HUES6 (cell line): ENCODE measurements around the gene TRPV4.
A peak's percentile ranks its signal among the peaks of the same experiment; 100 is the strongest.
"Not testable (repeated sequence)": the region's sequence is repeated elsewhere in the genome, so short reads cannot be mapped to it uniquely, and the experiment has no call there.

Source experiments
- H3K27ac ChIP-seq: 2 replicates; pipeline ENCODE4 v1.7.0; 2013; ENCODE audit warnings: low read depth, mild to moderate bottlenecking, low read length, inconsistent platforms
- H3K27me3 ChIP-seq: 2 replicates; pipeline ENCODE4 v1.6.1; 2013; ENCODE audit warnings: low read length; ENCODE audit not compliant: control insufficient read depth, insufficient read depth
- H3K36me3 ChIP-seq: 2 replicates; pipeline ENCODE4 v1.6.1; 2013; ENCODE audit warnings: low read length; ENCODE audit not compliant: control insufficient read depth, insufficient read depth
- H3K4me1 ChIP-seq: 2 replicates; pipeline ENCODE4 v1.6.1; 2013; ENCODE audit warnings: low read length; ENCODE audit not compliant: control insufficient read depth, insufficient read depth
- H3K4me3 ChIP-seq: 2 replicates; pipeline ENCODE4 v1.5.1; 2013; ENCODE audit warnings: low read depth, low read length
- H3K9ac ChIP-seq: one replicate; pipeline ENCODE4 v1.6.1; 2013; ENCODE audit warnings: mild to moderate bottlenecking, low read length
- H3K9me3 ChIP-seq: 2 replicates; pipeline ENCODE4 v1.6.1; 2013; ENCODE audit warnings: low read depth, low read length; ENCODE audit not compliant: control insufficient read depth, insufficient read depth

The TRPV4 gene

GRCh38 chr12:109857715-109858114 is 24.5 kb upstream of the TRPV4 start:
- H3K27ac ChIP-seq: no peak overlapping the region
- no peak overlapping the region for H3K4me3 ChIP-seq
- no peak overlapping the region for H3K9ac ChIP-seq
- no peaks in the 10 kb centered on the region for H3K4me1 ChIP-seq
- peaks cover 43% of the 10 kb centered on the region for H3K36me3 ChIP-seq
- no peaks in the 10 kb centered on the region for H3K9me3 ChIP-seq
- H3K27me3 ChIP-seq: no peaks in the 10 kb centered on the region

- H3K27ac ChIP-seq: no peak overlapping the region
These were observed 22.2 kb upstream of the TRPV4 start for GRCh38 chr12:109855377-109855776.

GRCh38 chr12:109850518-109850917 is 17.3 kb upstream of the TRPV4 start:
- not testable (repeated sequence) for H3K9me3 ChIP-seq, H3K4me1 ChIP-seq, H3K27ac ChIP-seq, H3K27me3 ChIP-seq, H3K4me3 ChIP-seq, H3K9ac ChIP-seq
- peaks cover 21% of the 10 kb centered on the region for H3K36me3 ChIP-seq

More at GRCh38 chr12:109855377-109855776, 22.2 kb upstream of the TRPV4 start:
- H3K27me3 ChIP-seq: no peaks in the 10 kb centered on the region
- peaks cover 45% of the 10 kb centered on the region for H3K36me3 ChIP-seq
- H3K9ac ChIP-seq: no peak overlapping the region
- no peak overlapping the region for H3K4me3 ChIP-seq
- H3K4me1 ChIP-seq: no peaks in the 10 kb centered on the region
- no peaks in the 10 kb centered on the region for H3K9me3 ChIP-seq

- peaks cover under 1% of the 10 kb centered on the region for H3K36me3 ChIP-seq
- no peaks in the 10 kb centered on the region for H3K9me3 ChIP-seq
- no peak overlapping the region for H3K9ac ChIP-seq
- H3K27me3 ChIP-seq: no peaks in the 10 kb centered on the region
- no peak overlapping the region for H3K27ac ChIP-seq
- no peak overlapping the region for H3K4me3 ChIP-seq
- H3K4me1 ChIP-seq: 0 out of 2 replicates have a peak, but pooled peaks cover 3% of the 10 kb centered on the region
These were observed 14.0 kb upstream of the TRPV4 start for GRCh38 chr12:109847142-109847735.

- H3K4me3 ChIP-seq: peak overlapping the region; percentile 46; the same call in 1 of the 2 replicates
- no peak overlapping the region for H3K9ac ChIP-seq
- H3K27ac ChIP-seq: no peak overlapping the region
- peaks cover 5% of the 10 kb centered on the region for H3K4me1 ChIP-seq
- H3K36me3 ChIP-seq: no peaks in the 10 kb centered on the region
- H3K27me3 ChIP-seq: no peaks in the 10 kb centered on the region
- no peaks in the 10 kb centered on the region for H3K9me3 ChIP-seq
These were observed 12.6 kb upstream of the TRPV4 start for GRCh38 chr12:109845824-109846205.

- Histone ChIP-seq H3K36me3 (no peaks in the 10 kb centered on the region), H3K9me3 (no peaks in the 10 kb centered on the region), H3K4me1 (peaks cover 11% of the 10 kb centered on the region), H3K9ac (no peak overlapping the region), H3K27ac (no peak overlapping the region), H3K4me3 (peak overlapping the region; percentile 46), H3K27me3 (no peaks in the 10 kb centered on the region)
These were observed 12.0 kb upstream of the TRPV4 start for GRCh38 chr12:109844983-109845823.

GRCh38 chr12:109844091-109844490 is 10.9 kb upstream of the TRPV4 start:
- H3K4me3 ChIP-seq: no peak overlapping the region
- H3K9ac ChIP-seq: no peak overlapping the region
- H3K9me3 ChIP-seq: no peaks in the 10 kb centered on the region
- H3K4me1 ChIP-seq: peaks cover 15% of the 10 kb centered on the region
- H3K36me3 ChIP-seq: no peaks in the 10 kb centered on the region
- H3K27me3 ChIP-seq: no peaks in the 10 kb centered on the region
- H3K27ac ChIP-seq: no peak overlapping the region

- no peaks in the 10 kb centered on the region for H3K27me3 ChIP-seq
- no peak overlapping the region for H3K27ac ChIP-seq
- no peak overlapping the region for H3K9ac ChIP-seq
- no peaks in the 10 kb centered on the region for H3K36me3 ChIP-seq
- no peaks in the 10 kb centered on the region for H3K9me3 ChIP-seq
- no peak overlapping the region for H3K4me3 ChIP-seq
- peaks cover 13% of the 10 kb centered on the region for H3K4me1 ChIP-seq
These were observed 8.8 kb upstream of the TRPV4 start for GRCh38 chr12:109842021-109842420.

GRCh38 chr12:109841356-109841755 is 8.2 kb upstream of the TRPV4 start:
- H3K9me3 ChIP-seq: no peaks in the 10 kb centered on the region
- H3K36me3 ChIP-seq: no peaks in the 10 kb centered on the region
- no peaks in the 10 kb centered on the region for H3K27me3 ChIP-seq
- H3K4me1 ChIP-seq: peaks cover 13% of the 10 kb centered on the region
- H3K4me3 ChIP-seq: no peak overlapping the region
- no peak overlapping the region for H3K9ac ChIP-seq
- H3K27ac ChIP-seq: no peak overlapping the region

GRCh38 chr12:109840305-109841074 is 7.3 kb upstream of the TRPV4 start:
- Histone ChIP-seq H3K27me3 (no peaks in the 10 kb centered on the region), H3K36me3 (no peaks in the 10 kb centered on the region), H3K9me3 (no peaks in the 10 kb centered on the region), H3K4me3 (no peak overlapping the region), H3K4me1 (peaks cover 13% of the 10 kb centered on the region), H3K9ac (no peak overlapping the region), H3K27ac (no peak overlapping the region)

GRCh38 chr12:109839444-109839843 is 6.2 kb upstream of the TRPV4 start:
- Histone ChIP-seq H3K9me3 (no peaks in the 10 kb centered on the region), H3K9ac (no peak overlapping the region), H3K27ac (no peak overlapping the region)

More at GRCh38 chr12:109839444-109839843, 6.2 kb upstream of the TRPV4 start:
- peaks cover 13% of the 10 kb centered on the region for H3K4me1 ChIP-seq
- H3K36me3 ChIP-seq: no peaks in the 10 kb centered on the region
- H3K4me3 ChIP-seq: no peak overlapping the region
- H3K27me3 ChIP-seq: no peaks in the 10 kb centered on the region
